H9 (cell line): Measurements from ENCODE around the gene OPRL1. TPM values are rescaled to one million over a fixed set of nuclear protein-coding genes. Genes with fewer than 3 reads are reported as not detected.
"Not testable (repeated sequence)": the region's sequence is repeated elsewhere in the genome, so short reads cannot be mapped to it uniquely, and the experiment has no call there.

Experiments used
- DNase-seq: peaks from one replicate; pipeline ENCODE4 v3.0.0-alpha.2; 2017
- H2AFZ ChIP-seq: one replicate; pipeline ENCODE4 v1.6.1; 2013; ENCODE audit warnings: mild to moderate bottlenecking, low read length, control low read depth, moderate library complexity
- H2AK5ac ChIP-seq: 2 replicates; pipeline ENCODE4 v1.6.1; 2013; ENCODE audit warnings: low read length, control low read depth, mixed read lengths; ENCODE audit not compliant: insufficient read length
- H2BK120ac ChIP-seq: one replicate; pipeline ENCODE4 v1.6.1; 2013; ENCODE audit warnings: low read depth, mild to moderate bottlenecking, low read length, control low read depth, inconsistent platforms; ENCODE audit not compliant: poor library complexity, severe bottlenecking
- H2BK12ac ChIP-seq: 2 replicates; pipeline ENCODE4 v1.6.1; 2013; ENCODE audit warnings: low read length, control low read depth, mixed read lengths, low read depth; ENCODE audit not compliant: insufficient read length
- H2BK15ac ChIP-seq: 2 replicates; pipeline ENCODE4 v1.6.1; 2013; ENCODE audit warnings: low read depth, low read length, control low read depth
- H2BK20ac ChIP-seq: one replicate; pipeline ENCODE4 v1.6.1; 2013; ENCODE audit warnings: low read depth, mild to moderate bottlenecking, low read length, control low read depth, inconsistent platforms; ENCODE audit not compliant: poor library complexity, severe bottlenecking
- H2BK5ac ChIP-seq: 2 replicates; pipeline ENCODE4 v1.6.1; 2013; ENCODE audit warnings: low read length, control low read depth, mixed read lengths; ENCODE audit not compliant: insufficient read length
- H3K14ac ChIP-seq: 2 replicates; pipeline ENCODE4 v1.6.1; 2013; ENCODE audit warnings: low read length, control low read depth; ENCODE audit not compliant: insufficient read depth
- H3K18ac ChIP-seq: 2 replicates; pipeline ENCODE4 v1.6.1; 2013; ENCODE audit warnings: low read depth, mild to moderate bottlenecking, mixed read lengths, low read length, control low read depth; ENCODE audit not compliant: insufficient read length
- H3K23ac ChIP-seq: 2 replicates; pipeline ENCODE4 v1.6.1; 2013; ENCODE audit warnings: low read length, control low read depth, mixed read lengths, low read depth; ENCODE audit not compliant: insufficient read length
- H3K23me2 ChIP-seq: 2 replicates; pipeline ENCODE4 v1.6.1; 2013; ENCODE audit warnings: low read depth, mild to moderate bottlenecking, mixed read lengths, low read length, control low read depth; ENCODE audit not compliant: insufficient read length, poor library complexity, severe bottlenecking
- H3K27ac ChIP-seq: 2 replicates; pipeline ENCODE4 v1.5.1; 2013; ENCODE audit warnings: low read length, control low read depth, mixed read lengths, low read depth; ENCODE audit not compliant: insufficient read length
- H3K27me3 ChIP-seq: 2 replicates; pipeline ENCODE4 v1.6.1; 2013; ENCODE audit warnings: low read length, control low read depth, inconsistent platforms; ENCODE audit not compliant: insufficient read depth
- H3K4ac ChIP-seq: 2 replicates; pipeline ENCODE4 v1.6.1; 2013; ENCODE audit warnings: low read depth, mild to moderate bottlenecking, control low read depth, inconsistent platforms, low read length, moderate library complexity
- H3K4me1 ChIP-seq: 2 replicates; pipeline ENCODE4 v1.6.1; 2013; ENCODE audit warnings: low read length, control low read depth, inconsistent platforms; ENCODE audit not compliant: insufficient read depth
- H3K4me2 ChIP-seq: 2 replicates; pipeline ENCODE4 v1.6.1; 2013; ENCODE audit warnings: low read length, control low read depth, mixed read lengths; ENCODE audit not compliant: insufficient read length, insufficient read depth
- H3K56ac ChIP-seq: 2 replicates; pipeline ENCODE4 v1.6.1; 2013; ENCODE audit warnings: low read depth, mild to moderate bottlenecking, mixed read lengths, low read length, control low read depth; ENCODE audit not compliant: insufficient read length
- H3K79me1 ChIP-seq: 2 replicates; pipeline ENCODE4 v1.6.1; 2013; ENCODE audit warnings: low read depth, mild to moderate bottlenecking, moderate library complexity, low read length, control low read depth, inconsistent platforms; ENCODE audit not compliant: insufficient read depth, poor library complexity, severe bottlenecking
- H3K79me2 ChIP-seq: 2 replicates; pipeline ENCODE4 v1.6.1; 2013; ENCODE audit warnings: low read length, control low read depth, inconsistent platforms; ENCODE audit not compliant: insufficient read depth
- H3K9ac ChIP-seq: 2 replicates; pipeline ENCODE4 v1.6.1; 2013; ENCODE audit warnings: low read length, control low read depth, mixed read lengths; ENCODE audit not compliant: insufficient read length; ENCODE audit errors: extremely low read depth
- H3K9me3 ChIP-seq: one replicate; pipeline ENCODE4 v1.6.1; 2013; ENCODE audit warnings: low read depth, low read length, inconsistent platforms; ENCODE audit not compliant: control insufficient read depth
- H3T11ph ChIP-seq: one replicate; pipeline ENCODE4 v1.6.1; 2013; ENCODE audit warnings: mild to moderate bottlenecking, low read length, control low read depth, inconsistent platforms
- H4K20me1 ChIP-seq: one replicate; pipeline ENCODE4 v1.6.1; 2013; ENCODE audit not compliant: control insufficient read depth, insufficient read length, insufficient read depth
- H4K5ac ChIP-seq: 2 replicates; pipeline ENCODE4 v1.6.1; 2013; ENCODE audit warnings: low read depth, mild to moderate bottlenecking, mixed read lengths, low read length, control low read depth; ENCODE audit not compliant: insufficient read length
- H4K8ac ChIP-seq: replicated peaks from 2 replicates; pipeline ENCODE4 v1.6.1; 2013; ENCODE audit warnings: low read length, control low read depth, mixed read lengths, low read depth; ENCODE audit not compliant: insufficient read length
- H4K91ac ChIP-seq: 2 replicates; pipeline ENCODE4 v1.6.1; 2013; ENCODE audit warnings: low read depth, mild to moderate bottlenecking, moderate library complexity, mixed read lengths, low read length, control low read depth; ENCODE audit not compliant: insufficient read length
- H3K27ac Mint-ChIP-seq, 3 experiments: 2 replicates in 2 of 3; 3 replicates in 1 of 3; pipeline ENCODE4 v1.8.0; 2020 to 2021; ENCODE audit warnings: mixed read lengths in 3 of 3, mild to moderate bottlenecking in 1 of 3, moderate library complexity in 1 of 3
- H3K27me3 Mint-ChIP-seq: 2 replicates; pipeline ENCODE4 v1.8.0; 2021; ENCODE audit warnings: low read depth, mild to moderate bottlenecking, moderate library complexity, mixed read lengths
- H3K36me3 Mint-ChIP-seq, 3 experiments: 2 replicates in 2 of 3; 3 replicates in 1 of 3; pipeline ENCODE4 v1.8.0; 2020 to 2021; ENCODE audit warnings: low read depth in 3 of 3, mixed read lengths in 3 of 3; ENCODE audit not compliant: insufficient read depth in 1 of 3
- H3K4me1 Mint-ChIP-seq, 2 experiments: 2 replicates each; pipeline ENCODE4 v1.8.0; 2020; ENCODE audit warnings: mixed read lengths in 2 of 2
- H3K4me3 Mint-ChIP-seq, 2 experiments: 2 replicates in 1 of 2; 3 replicates in 1 of 2; pipeline ENCODE4 v1.8.0; 2020 to 2021; ENCODE audit warnings: mild to moderate bottlenecking in 2 of 2, mixed read lengths in 2 of 2, moderate library complexity in 1 of 2
- H3K9me3 Mint-ChIP-seq, 2 experiments: 2 replicates in 1 of 2; 3 replicates in 1 of 2; pipeline ENCODE4 v1.8.0; 2020; ENCODE audit warnings: mild to moderate bottlenecking in 2 of 2, mixed read lengths in 2 of 2, moderate library complexity in 1 of 2
- WGBS: extraction: QIAGEN DNeasy Blood & Tissue Kit; methylation state at CpG from one replicate; pipeline ENCODE4 v1.1.7; 2013; ENCODE audit warnings: missing lambda C conversion rate, low lambda C conversion rate, mixed read lengths; ENCODE audit not compliant: insufficient read length; ENCODE audit errors: extremely low coverage; 5-methylcytosine and 5-hydroxymethylcytosine counted together
- total RNA-seq: library from RNA; stranded (reverse); gene quantifications from 2 replicates; pipeline ENCODE4 v1.2.1, GENCODE V29; 2021

OPRL1 gene
- total RNA-seq, 1 experiment from 2014 or later = 0.90 TPM

- H2BK12ac ChIP-seq, H3K9me3 ChIP-seq, H3K27me3 ChIP-seq, H3K18ac ChIP-seq, H4K5ac ChIP-seq, H3K79me2 ChIP-seq, H3K4me2 ChIP-seq, H3K4ac ChIP-seq, H4K20me1 ChIP-seq, H3K4me3 Mint-ChIP-seq, H3K9me3 Mint-ChIP-seq, H3K23ac ChIP-seq, H3K27ac Mint-ChIP-seq, H3K23me2 ChIP-seq, H3K9ac ChIP-seq, H3K14ac ChIP-seq, H3T11ph ChIP-seq, H3K27ac ChIP-seq, H2AK5ac ChIP-seq, H4K8ac ChIP-seq, DNase-seq, H3K79me1 ChIP-seq, H3K4me1 Mint-ChIP-seq, H3K4me1 ChIP-seq, H2BK5ac ChIP-seq, H3K56ac ChIP-seq, H4K91ac ChIP-seq, H2BK120ac ChIP-seq, H2BK20ac ChIP-seq, H2AFZ ChIP-seq, H3K36me3 Mint-ChIP-seq, H2BK15ac ChIP-seq: not testable (repeated sequence)
- peaks cover 44% of the 10 kb centered on the region for H3K27me3 Mint-ChIP-seq
- no CpG with 5 or more reads among the region's 11 CpGs for WGBS
These were observed 43.6 kb downstream of the OPRL1 start for GRCh38 chr20:64123517-64123916.
